Posterior cingulate gyrus (tissue), 11 donors: ENCODE measurements around the gene TADA2A.

Experiments
- DNase-seq, 10 donors: peaks; one replicate each; pipeline versions ENCODE4 v3.0.0 to v3.0.0-alpha.2; 2020 to 2021; ENCODE audit warnings: mixed read lengths in 3 of 10
- intact Hi-C: fragments of 100-400 bp; cut with DNase I; formaldehyde crosslinking; loops from one replicate; pipeline ENCODE4 v1.15.1; 2023

Gene TADA2A, protein sequence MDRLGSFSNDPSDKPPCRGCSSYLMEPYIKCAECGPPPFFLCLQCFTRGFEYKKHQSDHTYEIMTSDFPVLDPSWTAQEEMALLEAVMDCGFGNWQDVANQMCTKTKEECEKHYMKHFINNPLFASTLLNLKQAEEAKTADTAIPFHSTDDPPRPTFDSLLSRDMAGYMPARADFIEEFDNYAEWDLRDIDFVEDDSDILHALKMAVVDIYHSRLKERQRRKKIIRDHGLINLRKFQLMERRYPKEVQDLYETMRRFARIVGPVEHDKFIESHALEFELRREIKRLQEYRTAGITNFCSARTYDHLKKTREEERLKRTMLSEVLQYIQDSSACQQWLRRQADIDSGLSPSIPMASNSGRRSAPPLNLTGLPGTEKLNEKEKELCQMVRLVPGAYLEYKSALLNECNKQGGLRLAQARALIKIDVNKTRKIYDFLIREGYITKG

GRCh38 chr17:37406635-37407461, at the start of gene TADA2A, which contains the start of gene ACACA:
TADA2A (plus strand) TSS chr17:37406886; CDS start chr17:37411366, 4,480 bp downstream.
ACACA (minus strand) TSS chr17:37406836; CDS start chr17:37406299, 537 bp downstream.
- intact Hi-C loops: loop anchor here (2.0 to 5.0 kb wide), 2 partner anchors 50 to 82 kb away; partner anchors contain the start of gene DUSP14
- peak; percentile 49 to 95 (median 61) for DNase-seq

- intact Hi-C loops: loop anchor here (5.0 to 10.0 kb wide), 2 partner anchors 49 to 127 kb away; partner anchors contain the start of genes ACACA, DUSP14 and TADA2A
- DNase-seq: peak; percentile 41 to 90 (median 52)
These were observed 48.4 kb upstream of the TADA2A start for GRCh38 chr17:37358098-37358829.

DNA sequence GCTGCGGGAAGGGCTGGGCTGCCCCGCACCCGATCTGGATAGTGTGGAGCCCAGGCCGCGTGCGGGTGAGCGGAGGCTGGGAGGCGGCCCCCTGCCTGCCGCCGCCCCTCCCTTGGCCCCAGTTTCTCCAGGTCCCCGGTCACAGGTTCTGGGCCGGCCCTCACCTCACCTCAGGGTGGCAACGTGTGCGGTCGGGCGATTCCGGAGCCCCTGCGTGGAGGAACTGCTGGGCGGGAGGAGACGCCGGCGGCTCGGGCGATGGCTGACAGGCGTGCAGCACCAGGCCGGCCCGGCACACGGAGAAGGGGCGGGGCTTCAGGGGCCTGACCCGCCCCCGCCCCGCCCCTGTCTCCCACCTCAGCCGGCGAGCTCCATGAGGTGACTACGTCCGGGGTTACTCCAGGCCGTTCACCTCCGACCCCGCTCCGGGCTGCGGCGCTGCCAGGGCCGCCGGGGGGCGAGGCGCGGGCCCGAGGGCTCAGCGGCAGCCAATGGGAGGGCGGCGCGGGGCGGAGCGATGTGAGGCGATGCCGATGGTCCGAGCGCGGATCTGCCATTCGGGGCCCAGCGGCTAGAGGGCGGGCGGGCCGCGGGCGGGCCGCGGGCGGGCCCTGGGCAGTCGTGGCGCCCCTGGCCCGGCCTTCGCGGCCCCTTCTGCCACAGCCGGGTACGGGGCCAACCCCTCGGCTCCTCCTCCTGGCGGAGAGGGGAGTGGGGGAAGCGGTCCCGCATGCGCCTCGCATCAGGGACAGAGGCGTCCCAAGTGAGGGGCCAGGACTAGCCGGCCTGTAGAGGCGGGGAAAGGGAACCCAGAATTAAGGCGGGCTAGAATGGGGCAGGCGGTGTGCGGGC, 47.6 kb upstream of the TADA2A start:
- intact Hi-C loops: loop anchor here (5.0 to 10.0 kb wide), 2 partner anchors 48 to 126 kb away; partner anchors contain the start of genes ACACA, DUSP14 and TADA2A
- DNase-seq: peak; percentile 86 to 99 (median 92)

GRCh38 chr17:37359682-37360188, 47.0 kb upstream of the TADA2A start:
- peak in 2 of 10 donors; percentile 12 to 86 for DNase-seq
- intact Hi-C loops: loop anchor here (5.0 to 10.0 kb wide), 3 partner anchors 48 to 125 kb away; partner anchors contain the start of genes ACACA, DUSP14 and TADA2A

GRCh38 chr17:37360632-37361031, 46.1 kb upstream of the TADA2A start:
- intact Hi-C loops: loop anchor here (10.0 kb wide), 1 partner anchor 106 kb away; no protein-coding TSS in a partner anchor
- DNase-seq: no peak

DNA sequence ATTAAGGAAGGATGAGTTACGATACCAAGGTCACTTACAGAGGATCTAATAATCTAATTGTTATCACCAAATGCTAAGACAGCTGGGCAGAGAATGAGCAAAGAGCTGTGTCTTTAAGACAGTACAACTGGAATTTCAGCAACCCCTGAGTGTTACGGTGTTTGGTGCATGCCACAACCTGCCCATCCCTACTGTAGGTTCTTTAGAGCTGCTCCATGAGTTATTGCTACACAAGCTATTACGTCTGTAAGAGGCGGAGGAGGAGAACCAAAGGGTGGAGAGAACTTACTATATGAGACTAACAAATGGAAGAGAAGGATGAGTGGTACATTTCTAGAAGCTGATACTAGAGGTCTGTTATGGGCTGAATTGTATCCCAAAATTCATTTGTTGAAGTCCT, 45.1 kb upstream of the TADA2A start:
- intact Hi-C loops: loop anchor here (10.0 kb wide), 1 partner anchor 107 kb away; no protein-coding TSS in a partner anchor

DNA sequence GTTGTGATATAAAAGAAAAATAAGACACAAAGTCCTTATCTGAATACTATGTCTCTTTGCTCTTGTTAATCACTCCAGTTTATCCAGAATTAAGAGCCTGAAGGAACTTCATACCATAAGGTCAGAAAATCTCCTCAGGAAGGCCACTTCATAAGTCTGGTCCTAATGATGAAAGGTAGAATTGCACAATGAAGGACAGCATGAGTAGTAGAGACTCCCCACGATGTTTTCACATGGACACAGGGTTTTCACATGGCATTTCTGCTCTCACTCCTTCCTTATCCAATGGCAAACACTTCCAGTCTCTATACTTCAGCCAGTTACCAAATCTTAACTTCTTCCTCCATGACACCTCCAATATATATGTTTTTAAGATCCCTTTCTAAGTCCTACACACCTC, 41.1 kb upstream of the TADA2A start:
- intact Hi-C loops: loop anchor here (10.0 kb wide), 1 partner anchor 111 kb away; no protein-coding TSS in a partner anchor
- no peak for DNase-seq

More for the DNA sequence above, 45.1 kb upstream of the TADA2A start:
- peak in 1 of 10 donors; percentile 12 for DNase-seq

DNA sequence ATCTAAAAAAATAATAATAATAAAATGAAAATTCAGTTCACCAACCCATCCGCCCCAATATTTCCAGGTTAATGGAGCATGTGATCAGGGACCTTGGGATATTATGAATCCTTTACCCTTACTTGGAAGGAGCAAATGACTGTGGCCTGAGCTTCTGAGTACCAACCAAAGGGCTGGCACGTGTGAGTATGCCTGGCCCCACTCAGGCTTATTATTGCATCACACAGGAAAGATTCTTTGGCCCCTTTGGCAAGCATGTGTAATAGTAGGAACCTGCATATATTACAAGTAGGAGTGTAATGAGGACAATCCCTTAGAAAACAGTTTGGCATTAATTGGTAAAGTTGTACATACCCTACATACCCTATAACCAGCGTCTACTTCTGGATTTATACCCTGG, 38.1 kb upstream of the TADA2A start:
- intact Hi-C loops: loop anchor here (10.0 kb wide), 1 partner anchor 114 kb away; no protein-coding TSS in a partner anchor
- DNase-seq: no peak

DNA sequence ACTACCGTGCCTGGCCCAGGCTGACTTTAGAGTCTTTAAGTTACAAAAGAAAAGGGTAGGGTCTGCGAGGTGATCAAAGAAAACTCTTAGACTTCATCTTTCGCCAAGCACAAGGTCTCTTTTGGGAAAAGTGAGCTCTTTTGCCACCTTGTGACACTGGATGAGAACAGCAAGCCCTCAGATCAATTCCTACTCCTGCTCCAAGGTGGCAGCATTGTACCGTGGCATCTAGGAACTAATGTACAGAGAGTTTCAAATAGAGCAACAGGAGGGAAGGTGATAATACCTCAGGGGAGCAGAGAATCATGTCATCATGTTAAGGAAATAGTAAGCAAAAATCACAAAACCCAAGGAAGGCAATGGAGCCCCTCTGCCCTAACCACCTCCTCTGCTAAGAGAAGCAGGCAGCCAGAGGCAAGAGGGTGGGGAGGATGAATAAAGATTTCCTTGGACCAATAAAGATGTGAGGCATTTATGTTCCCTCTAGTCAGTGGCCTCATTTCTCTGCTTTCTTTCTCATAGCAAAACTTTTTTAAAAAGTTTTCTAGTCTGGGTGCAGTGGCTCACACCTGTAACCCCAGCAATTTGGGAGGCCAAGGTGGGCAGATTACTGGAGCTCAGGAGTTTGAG, 33.0 kb upstream of the TADA2A start:
- intact Hi-C loops: no loop called here
- DNase-seq: peak in 6 of 10 donors; percentile 43 to 89 (median 54)

- intact Hi-C loops: no loop called here
These were observed 31.0 kb upstream of the TADA2A start, which contains the start of gene C17orf78 for GRCh38 chr17:37375706-37376105. C17orf78 (plus strand) TSS chr17:37375985; CDS start chr17:37376093, 108 bp downstream.

GRCh38 chr17:37382056-37382455, 24.6 kb upstream of the TADA2A start:
- DNase-seq: no peak
- intact Hi-C loops: no loop called here

More at GRCh38 chr17:37375706-37376105, 31.0 kb upstream of the TADA2A start, which contains the start of gene C17orf78:
- DNase-seq: no peak

GRCh38 chr17:37384560-37385149, 22.0 kb upstream of the TADA2A start:
- intact Hi-C loops: no loop called here
- no peak for DNase-seq

DNA sequence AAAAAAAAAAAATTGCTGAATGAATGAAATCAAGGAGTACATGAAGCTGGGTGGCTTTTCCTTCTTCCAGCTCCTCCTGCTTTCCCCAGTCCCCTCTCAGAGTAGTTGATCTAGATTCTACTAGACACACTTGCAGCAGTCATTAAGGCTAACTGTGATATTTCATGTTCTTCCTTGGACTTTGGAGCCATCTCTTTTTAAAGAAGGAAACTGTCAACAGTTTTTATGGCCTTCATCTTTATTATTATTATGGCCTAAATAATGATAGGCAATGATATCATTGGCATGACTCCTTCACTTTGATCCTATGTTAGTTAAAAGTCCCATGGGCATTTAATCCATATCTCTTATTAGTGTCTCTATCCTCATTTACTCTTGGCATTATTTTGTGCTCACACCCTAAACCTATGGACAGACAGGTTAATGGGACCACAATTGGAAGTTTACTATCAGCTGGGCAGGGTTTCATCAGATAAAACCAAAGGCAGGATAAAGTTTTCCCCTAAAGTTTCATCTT, 21.2 kb upstream of the TADA2A start:
- intact Hi-C loops: no loop called here

GRCh38 chr17:37386462-37386861, 20.2 kb upstream of the TADA2A start:
- intact Hi-C loops: no loop called here

More for the DNA sequence above, 21.2 kb upstream of the TADA2A start:
- DNase-seq: no peak

DNA sequence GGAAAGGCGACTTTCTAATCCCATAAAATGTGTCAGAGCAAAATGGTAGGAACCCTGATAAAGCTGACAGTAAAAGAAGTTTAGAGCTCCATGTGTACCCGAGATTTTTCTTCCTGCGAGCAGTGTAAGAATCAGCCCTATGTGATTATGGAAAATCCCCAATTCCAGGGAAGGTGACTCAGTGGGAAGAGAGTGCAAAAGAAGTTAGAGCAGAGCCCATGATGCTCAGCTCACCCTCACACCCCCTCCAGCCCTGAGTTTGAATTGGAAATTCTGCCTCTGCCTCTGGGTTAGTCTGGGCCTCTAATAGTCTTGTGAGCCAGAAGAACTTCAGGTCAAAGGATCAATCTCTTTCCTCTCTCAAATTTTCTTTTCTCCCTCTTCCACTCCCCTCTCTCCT, 18.4 kb upstream of the TADA2A start:
- intact Hi-C loops: no loop called here
- no peak for DNase-seq

More at GRCh38 chr17:37386462-37386861, 20.2 kb upstream of the TADA2A start:
- DNase-seq: no peak

GRCh38 chr17:37389160-37389559, 17.5 kb upstream of the TADA2A start:
- DNase-seq: no peak
- intact Hi-C loops: no loop called here

DNA sequence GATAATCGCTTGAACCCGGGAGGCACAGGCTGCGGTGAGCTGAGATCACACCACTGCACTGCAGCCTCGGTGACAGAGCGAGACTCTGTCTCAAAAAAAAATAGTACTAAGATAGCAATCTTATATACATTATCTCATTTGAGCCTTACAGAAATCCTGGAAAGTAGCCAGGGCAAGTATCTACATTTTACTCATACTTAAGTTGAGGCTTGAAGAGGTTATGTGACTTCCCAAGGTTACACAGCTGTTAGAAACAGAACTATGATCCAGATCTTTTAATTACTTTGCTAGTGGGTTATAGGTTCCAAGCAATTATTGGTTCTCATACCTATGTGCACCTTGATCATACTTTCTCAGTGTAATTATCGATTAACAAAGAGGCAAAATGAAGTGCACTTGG, 15.5 kb upstream of the TADA2A start:
- intact Hi-C loops: no loop called here
- DNase-seq: no peak
